ENCODE data around the gene DPPA3.

DNA sequence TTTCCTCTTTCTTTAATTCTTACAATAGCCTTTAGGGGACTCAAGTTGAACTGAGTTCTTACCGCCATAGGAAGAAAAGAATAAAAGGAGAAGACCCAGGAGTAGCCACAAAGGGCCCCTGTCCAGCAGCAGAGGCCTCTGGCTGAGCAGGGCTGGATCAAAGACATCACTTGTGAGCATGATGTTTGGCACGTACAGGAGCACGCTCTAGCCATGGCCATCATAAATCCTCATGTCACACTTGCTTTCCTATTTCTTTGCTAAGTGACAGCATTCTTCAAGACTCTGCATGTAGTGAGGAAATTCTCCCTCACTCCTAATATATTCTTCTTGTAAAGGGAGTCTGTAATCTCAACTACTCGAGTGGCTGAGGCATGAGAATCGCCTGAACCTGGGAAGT is 20.3 kb downstream of the DPPA3 start:
- TF ChIP-seq, protein P1, sequence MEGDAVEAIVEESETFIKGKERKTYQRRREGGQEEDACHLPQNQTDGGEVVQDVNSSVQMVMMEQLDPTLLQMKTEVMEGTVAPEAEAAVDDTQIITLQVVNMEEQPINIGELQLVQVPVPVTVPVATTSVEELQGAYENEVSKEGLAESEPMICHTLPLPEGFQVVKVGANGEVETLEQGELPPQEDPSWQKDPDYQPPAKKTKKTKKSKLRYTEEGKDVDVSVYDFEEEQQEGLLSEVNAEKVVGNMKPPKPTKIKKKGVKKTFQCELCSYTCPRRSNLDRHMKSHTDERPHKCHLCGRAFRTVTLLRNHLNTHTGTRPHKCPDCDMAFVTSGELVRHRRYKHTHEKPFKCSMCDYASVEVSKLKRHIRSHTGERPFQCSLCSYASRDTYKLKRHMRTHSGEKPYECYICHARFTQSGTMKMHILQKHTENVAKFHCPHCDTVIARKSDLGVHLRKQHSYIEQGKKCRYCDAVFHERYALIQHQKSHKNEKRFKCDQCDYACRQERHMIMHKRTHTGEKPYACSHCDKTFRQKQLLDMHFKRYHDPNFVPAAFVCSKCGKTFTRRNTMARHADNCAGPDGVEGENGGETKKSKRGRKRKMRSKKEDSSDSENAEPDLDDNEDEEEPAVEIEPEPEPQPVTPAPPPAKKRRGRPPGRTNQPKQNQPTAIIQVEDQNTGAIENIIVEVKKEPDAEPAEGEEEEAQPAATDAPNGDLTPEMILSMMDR (IDR thresholded peaks at IDR 0.05), result no peak
- no peak for TF ChIP-seq POLR2A (IDR thresholded peaks at IDR 0.05)
